H9 (cell line): ENCODE data around the gene SRGAP3. TPM values are rescaled to one million over a fixed set of nuclear protein-coding genes. Genes with fewer than 3 reads are reported as not detected.

ENCODE experiments used
- DNase-seq: peaks from one replicate; pipeline ENCODE4 v3.0.0-alpha.2; 2017
- H2AFZ ChIP-seq: one replicate; pipeline ENCODE4 v1.6.1; 2013; ENCODE audit warnings: mild to moderate bottlenecking, low read length, control low read depth, moderate library complexity
- H2AK5ac ChIP-seq: 2 replicates; pipeline ENCODE4 v1.6.1; 2013; ENCODE audit warnings: low read length, control low read depth, mixed read lengths; ENCODE audit not compliant: insufficient read length
- H2BK120ac ChIP-seq: one replicate; pipeline ENCODE4 v1.6.1; 2013; ENCODE audit warnings: low read depth, mild to moderate bottlenecking, low read length, control low read depth, inconsistent platforms; ENCODE audit not compliant: poor library complexity, severe bottlenecking
- H2BK12ac ChIP-seq: 2 replicates; pipeline ENCODE4 v1.6.1; 2013; ENCODE audit warnings: low read length, control low read depth, mixed read lengths, low read depth; ENCODE audit not compliant: insufficient read length
- H2BK15ac ChIP-seq: 2 replicates; pipeline ENCODE4 v1.6.1; 2013; ENCODE audit warnings: low read depth, low read length, control low read depth
- H2BK20ac ChIP-seq: one replicate; pipeline ENCODE4 v1.6.1; 2013; ENCODE audit warnings: low read depth, mild to moderate bottlenecking, low read length, control low read depth, inconsistent platforms; ENCODE audit not compliant: poor library complexity, severe bottlenecking
- H2BK5ac ChIP-seq: 2 replicates; pipeline ENCODE4 v1.6.1; 2013; ENCODE audit warnings: low read length, control low read depth, mixed read lengths; ENCODE audit not compliant: insufficient read length
- H3K14ac ChIP-seq: 2 replicates; pipeline ENCODE4 v1.6.1; 2013; ENCODE audit warnings: low read length, control low read depth; ENCODE audit not compliant: insufficient read depth
- H3K18ac ChIP-seq: 2 replicates; pipeline ENCODE4 v1.6.1; 2013; ENCODE audit warnings: low read depth, mild to moderate bottlenecking, mixed read lengths, low read length, control low read depth; ENCODE audit not compliant: insufficient read length
- H3K23ac ChIP-seq: 2 replicates; pipeline ENCODE4 v1.6.1; 2013; ENCODE audit warnings: low read length, control low read depth, mixed read lengths, low read depth; ENCODE audit not compliant: insufficient read length
- H3K23me2 ChIP-seq: 2 replicates; pipeline ENCODE4 v1.6.1; 2013; ENCODE audit warnings: low read depth, mild to moderate bottlenecking, mixed read lengths, low read length, control low read depth; ENCODE audit not compliant: insufficient read length, poor library complexity, severe bottlenecking
- H3K27ac ChIP-seq: 2 replicates; pipeline ENCODE4 v1.5.1; 2013; ENCODE audit warnings: low read length, control low read depth, mixed read lengths, low read depth; ENCODE audit not compliant: insufficient read length
- H3K27me3 ChIP-seq: 2 replicates; pipeline ENCODE4 v1.6.1; 2013; ENCODE audit warnings: low read length, control low read depth, inconsistent platforms; ENCODE audit not compliant: insufficient read depth
- H3K4ac ChIP-seq: 2 replicates; pipeline ENCODE4 v1.6.1; 2013; ENCODE audit warnings: low read depth, mild to moderate bottlenecking, control low read depth, inconsistent platforms, low read length, moderate library complexity
- H3K4me1 ChIP-seq: 2 replicates; pipeline ENCODE4 v1.6.1; 2013; ENCODE audit warnings: low read length, control low read depth, inconsistent platforms; ENCODE audit not compliant: insufficient read depth
- H3K4me2 ChIP-seq: 2 replicates; pipeline ENCODE4 v1.6.1; 2013; ENCODE audit warnings: low read length, control low read depth, mixed read lengths; ENCODE audit not compliant: insufficient read length, insufficient read depth
- H3K56ac ChIP-seq: 2 replicates; pipeline ENCODE4 v1.6.1; 2013; ENCODE audit warnings: low read depth, mild to moderate bottlenecking, mixed read lengths, low read length, control low read depth; ENCODE audit not compliant: insufficient read length
- H3K79me1 ChIP-seq: 2 replicates; pipeline ENCODE4 v1.6.1; 2013; ENCODE audit warnings: low read depth, mild to moderate bottlenecking, moderate library complexity, low read length, control low read depth, inconsistent platforms; ENCODE audit not compliant: insufficient read depth, poor library complexity, severe bottlenecking
- H3K79me2 ChIP-seq: 2 replicates; pipeline ENCODE4 v1.6.1; 2013; ENCODE audit warnings: low read length, control low read depth, inconsistent platforms; ENCODE audit not compliant: insufficient read depth
- H3K9ac ChIP-seq: 2 replicates; pipeline ENCODE4 v1.6.1; 2013; ENCODE audit warnings: low read length, control low read depth, mixed read lengths; ENCODE audit not compliant: insufficient read length; ENCODE audit errors: extremely low read depth
- H3K9me3 ChIP-seq: one replicate; pipeline ENCODE4 v1.6.1; 2013; ENCODE audit warnings: low read depth, low read length, inconsistent platforms; ENCODE audit not compliant: control insufficient read depth
- H3T11ph ChIP-seq: one replicate; pipeline ENCODE4 v1.6.1; 2013; ENCODE audit warnings: mild to moderate bottlenecking, low read length, control low read depth, inconsistent platforms
- H4K20me1 ChIP-seq: one replicate; pipeline ENCODE4 v1.6.1; 2013; ENCODE audit not compliant: control insufficient read depth, insufficient read length, insufficient read depth
- H4K5ac ChIP-seq: 2 replicates; pipeline ENCODE4 v1.6.1; 2013; ENCODE audit warnings: low read depth, mild to moderate bottlenecking, mixed read lengths, low read length, control low read depth; ENCODE audit not compliant: insufficient read length
- H4K8ac ChIP-seq: replicated peaks from 2 replicates; pipeline ENCODE4 v1.6.1; 2013; ENCODE audit warnings: low read length, control low read depth, mixed read lengths, low read depth; ENCODE audit not compliant: insufficient read length
- H4K91ac ChIP-seq: 2 replicates; pipeline ENCODE4 v1.6.1; 2013; ENCODE audit warnings: low read depth, mild to moderate bottlenecking, moderate library complexity, mixed read lengths, low read length, control low read depth; ENCODE audit not compliant: insufficient read length
- H3K27ac Mint-ChIP-seq, 3 experiments: 2 replicates in 2 of 3; 3 replicates in 1 of 3; pipeline ENCODE4 v1.8.0; 2020 to 2021; ENCODE audit warnings: mixed read lengths in 3 of 3, mild to moderate bottlenecking in 1 of 3, moderate library complexity in 1 of 3
- H3K27me3 Mint-ChIP-seq: 2 replicates; pipeline ENCODE4 v1.8.0; 2021; ENCODE audit warnings: low read depth, mild to moderate bottlenecking, moderate library complexity, mixed read lengths
- H3K36me3 Mint-ChIP-seq, 3 experiments: 2 replicates in 2 of 3; 3 replicates in 1 of 3; pipeline ENCODE4 v1.8.0; 2020 to 2021; ENCODE audit warnings: low read depth in 3 of 3, mixed read lengths in 3 of 3; ENCODE audit not compliant: insufficient read depth in 1 of 3
- H3K4me1 Mint-ChIP-seq, 2 experiments: 2 replicates each; pipeline ENCODE4 v1.8.0; 2020; ENCODE audit warnings: mixed read lengths in 2 of 2
- H3K4me3 Mint-ChIP-seq, 2 experiments: 2 replicates in 1 of 2; 3 replicates in 1 of 2; pipeline ENCODE4 v1.8.0; 2020 to 2021; ENCODE audit warnings: mild to moderate bottlenecking in 2 of 2, mixed read lengths in 2 of 2, moderate library complexity in 1 of 2
- H3K9me3 Mint-ChIP-seq, 2 experiments: 2 replicates in 1 of 2; 3 replicates in 1 of 2; pipeline ENCODE4 v1.8.0; 2020; ENCODE audit warnings: mild to moderate bottlenecking in 2 of 2, mixed read lengths in 2 of 2, moderate library complexity in 1 of 2
- CTCF ChIP-seq: fragments of 200-600 bp; sonication (generic); conservative IDR thresholded peaks from 3 replicates; pipeline ENCODE4 v1.8.0; 2021; ENCODE audit warnings: antibody characterized with exemption, mild to moderate bottlenecking
- WGBS: extraction: QIAGEN DNeasy Blood & Tissue Kit; methylation state at CpG from one replicate; pipeline ENCODE4 v1.1.7; 2013; ENCODE audit warnings: missing lambda C conversion rate, low lambda C conversion rate, mixed read lengths; ENCODE audit not compliant: insufficient read length; ENCODE audit errors: extremely low coverage; 5-methylcytosine and 5-hydroxymethylcytosine counted together
- total RNA-seq: library from RNA; stranded (reverse); gene quantifications from 2 replicates; pipeline ENCODE4 v1.2.1, GENCODE V29; 2021

SRGAP3 gene
- total RNA-seq, 1 experiment from 2014 or later = 3.4 TPM

GRCh38 chr3:9165421-9165820, 84.0 kb downstream of the SRGAP3 start:
- Histone ChIP-seq H3K4me1 (peaks cover 7% of the 10 kb centered on the region; the same call in 1 of the 2 replicates), H2BK15ac (no peak overlapping the region), H3K4me2 (no peak overlapping the region), H4K91ac (no peak overlapping the region), H4K5ac (no peak overlapping the region), H2AK5ac (no peak overlapping the region), H3K79me1 (no peaks in the 10 kb centered on the region), H3K27ac (no peak overlapping the region), H3K14ac (no peak overlapping the region), H2BK120ac (no peak overlapping the region), H3K56ac (no peak overlapping the region), H3K27me3 (no peaks in the 10 kb centered on the region), H2BK12ac (no peak overlapping the region), H3K23ac (no peak overlapping the region), H3K23me2 (no peaks in the 10 kb centered on the region), H3K18ac (no peak overlapping the region), H2BK20ac (no peak overlapping the region), H3K9ac (no peak overlapping the region), H2BK5ac (no peak overlapping the region), H4K8ac (no peak overlapping the region), H4K20me1 (no peaks in the 10 kb centered on the region), H3T11ph (no peak overlapping the region), H3K4ac (no peak overlapping the region), H3K9me3 (no peaks in the 10 kb centered on the region), H2AFZ (no peak overlapping the region), H3K79me2 (no peaks in the 10 kb centered on the region)
- WGBS = no CpG with 5 or more reads among the region's 5 CpGs
- no peaks in the 10 kb centered on the region for H3K9me3 Mint-ChIP-seq
- H3K4me3 Mint-ChIP-seq = no peak overlapping the region
- H3K27ac Mint-ChIP-seq = no peak overlapping the region
- DNase-seq = no peak
- H3K27me3 Mint-ChIP-seq = peaks cover 1% of the 10 kb centered on the region
- TF ChIP-seq CTCF = no peak
- H3K36me3 Mint-ChIP-seq = no peaks in the 10 kb centered on the region
- peaks cover 0 to 9% of the 10 kb centered on the region in 2 experiments; a peak in 3 of 4 replicates for H3K4me1 Mint-ChIP-seq
